LNCaP clone FGC (cell line): ENCODE data around the gene GADL1.

ENCODE experiments used
- DNase-seq: peaks from one replicate; pipeline ENCODE4 v3.0.0-alpha.2; 2011; ENCODE audit warnings: low read depth
- H3K4me3 ChIP-seq: 2 replicates; pipeline ENCODE4 v1.5.1; 2011; ENCODE audit warnings: mild to moderate bottlenecking, low read depth, low read length, control low read depth
- CTCF ChIP-seq: IDR thresholded peaks from 2 replicates; pipeline ENCODE4 v1.5.1; 2012; ENCODE audit warnings: mild to moderate bottlenecking; ENCODE audit not compliant: control insufficient read depth, insufficient read depth; ENCODE audit errors: extremely low read depth

Gene GADL1

GRCh38 chr3:30804984-30805383 lies 89.5 kb downstream of the GADL1 start:
- TF ChIP-seq CTCF = no peak
- no peak overlapping the region for H3K4me3 ChIP-seq
- no peak for DNase-seq

- TF ChIP-seq CTCF = no peak
- no peak for DNase-seq
- no peak overlapping the region for H3K4me3 ChIP-seq
Observed at GRCh38 chr3:30795176-30795575, 99.3 kb downstream of the GADL1 start.

- DNase-seq = no peak
- H3K4me3 ChIP-seq = no peak overlapping the region
- no peak for TF ChIP-seq CTCF
Observed at GRCh38 chr3:30793740-30794139, 100.7 kb downstream of the GADL1 start.

- no peak for TF ChIP-seq CTCF
- no peak for DNase-seq
- H3K4me3 ChIP-seq = no peak overlapping the region
Observed at GRCh38 chr3:30790150-30790549, 104.3 kb downstream of the GADL1 start.

GRCh38 chr3:30786365-30786764 lies 108.1 kb downstream of the GADL1 start:
- DNase-seq = no peak
- no peak overlapping the region for H3K4me3 ChIP-seq
- no peak for TF ChIP-seq CTCF

- H3K4me3 ChIP-seq = no peak overlapping the region
- no peak for DNase-seq
- peak; percentile 83 for TF ChIP-seq CTCF
Observed at GRCh38 chr3:30779686-30780287, 114.7 kb downstream of the GADL1 start.

GRCh38 chr3:30778933-30779332 lies 115.5 kb downstream of the GADL1 start:
- TF ChIP-seq CTCF = no peak
- DNase-seq = no peak
- H3K4me3 ChIP-seq = no peak overlapping the region
